Sigmoid colon (tissue), 7 donors: ENCODE results near the gene GDF7. TPM values are rescaled to one million over a fixed set of nuclear protein-coding genes. Genes with fewer than 3 reads are reported as not detected.

Experiments
- DNase-seq: peaks from one replicate; pipeline ENCODE4 v3.0.0-alpha.2; 2019
- H3K27ac ChIP-seq, 4 donors: fragments of 200-600 bp; sonication (generic); one replicate each; pipeline ENCODE4 v1.5.1; 2016 to 2019; ENCODE audit warnings: mild to moderate bottlenecking in 1 of 4
- H3K27me3 ChIP-seq, 3 donors: fragments of 200-600 bp; sonication (generic); one replicate each; pipeline ENCODE4 v1.5.1; 2019; ENCODE audit warnings: mild to moderate bottlenecking in 1 of 3
- H3K36me3 ChIP-seq, 4 donors: fragments of 200-600 bp; sonication (generic); one replicate each; pipeline ENCODE4 v1.5.1; 2016 to 2019
- H3K4me1 ChIP-seq, 4 donors: fragments of 200-600 bp; sonication (generic); one replicate each; pipeline ENCODE4 v1.5.1; 2017 to 2019
- H3K4me3 ChIP-seq, 4 donors: fragments of 200-600 bp; sonication (generic); one replicate each; pipeline ENCODE4 v1.5.1; 2017 to 2019; ENCODE audit warnings: mild to moderate bottlenecking in 2 of 4, moderate library complexity in 1 of 4
- H3K9me3 ChIP-seq, 4 donors: fragments of 200-600 bp in 3 of 4; sonication (generic) in 3 of 4; one replicate each; pipeline versions ENCODE4 v1.5.1 to v1.6.1; 2013 to 2019
- CTCF ChIP-seq, 4 experiments: fragments of 450-650 bp in 3 of 4; fragments of 200-600 bp in 1 of 4; IDR thresholded peaks; one replicate each; pipeline ENCODE4 v1.5.1; 2016 to 2019; ENCODE audit warnings: antibody characterized with exemption in 4 of 4, mild to moderate bottlenecking in 3 of 4, moderate library complexity in 2 of 4
- EP300 ChIP-seq, 4 donors: sonication (generic); formaldehyde crosslinking; IDR thresholded peaks; one replicate each; pipeline ENCODE4 v1.6.1; 2017; ENCODE audit warnings: antibody characterized with exemption in 4 of 4
- POLR2A ChIP-seq, 2 donors: fragments of 450-650 bp; IDR thresholded peaks; one replicate each; pipeline ENCODE4 v1.6.1; 2016; ENCODE audit warnings: antibody characterized with exemption in 2 of 2, mild to moderate bottlenecking in 2 of 2, moderate library complexity in 2 of 2
- POLR2AphosphoS5 ChIP-seq, 4 donors: sonication (generic); formaldehyde crosslinking; IDR thresholded peaks; one replicate each; pipeline ENCODE4 v1.6.1; 2017; ENCODE audit warnings: antibody characterized with exemption in 4 of 4
- WGBS, 2 donors: extraction: QIAGEN DNeasy Blood & Tissue Kit; methylation state at CpG; one replicate each; pipeline ENCODE4 v1.1.7; 2013; 5-methylcytosine and 5-hydroxymethylcytosine counted together
- intact Hi-C: fragments of 100-400 bp; cut with DNase I; formaldehyde crosslinking; loops from one replicate; pipeline ENCODE4 v1.15.1; 2023
- polyA plus RNA-seq, 3 donors: library from polyadenylated mRNA; stranded (reverse); fragments of 200-250 nt; gene quantifications; one replicate each; pipeline ENCODE4 v1.2.3, GENCODE V29; 2013
- total RNA-seq, 4 donors: library from RNA; depleted of rRNA; stranded (reverse); fragments of >200 nt; gene quantifications; one replicate each; pipeline ENCODE4 v1.1.0, GENCODE V29; 2016
- donor health status: healthy with polysubstance abuse.
- donor health status: Bipolar disorder and iron deficiency.
- donor health status: healthy.

Gene GDF7
- total and polyA plus RNA-seq, 7 donors = under 0.01 to 1.6 (median 0.60) TPM

- 87 to 93% methylated on average over 1 of the region's 1 CpG for WGBS, 2 donors
- intact Hi-C loops = no loop called here
- no peak overlapping the region for H3K4me3 ChIP-seq
Measured at GRCh38 chr2:20717641-20718040, 50.7 kb downstream of the GDF7 start.

GRCh38 chr2:20722592-20723240 is 55.8 kb downstream of the GDF7 start:
- intact Hi-C loops = no loop called here
- Histone ChIP-seq H3K4me3 (no peak overlapping the region), H3K27me3 (no peaks in the 10 kb centered on the region), H3K4me1 (no peaks in the 10 kb centered on the region), H3K27ac (no peak overlapping the region), H3K36me3 (peaks cover 0 to 11% (median 0%) of the 10 kb centered on the region in 4 donors), H3K9me3 (peaks cover 0 to 2% (median 0%) of the 10 kb centered on the region in 4 donors)
- WGBS, 2 donors = 98 to 100% methylated on average over 1 of the region's 1 CpG
- no peak for TF ChIP-seq POLR2AphosphoS5 (IDR thresholded peaks at IDR 0.05)
- TF ChIP-seq POLR2A (IDR thresholded peaks at IDR 0.05) = no peak
- no peak for TF ChIP-seq CTCF (IDR thresholded peaks at IDR 0.05)
- TF ChIP-seq EP300 (IDR thresholded peaks at IDR 0.05) = no peak
- no peak for DNase-seq

More at GRCh38 chr2:20717641-20718040, 50.7 kb downstream of the GDF7 start:
- no peaks in the 10 kb centered on the region for H3K4me1 ChIP-seq
- DNase-seq = no peak
- no peak overlapping the region for H3K27ac ChIP-seq
- H3K36me3 ChIP-seq = no peaks in the 10 kb centered on the region
- H3K27me3 ChIP-seq = no peaks in the 10 kb centered on the region
- TF ChIP-seq POLR2A (IDR thresholded peaks at IDR 0.05) (no peak), CTCF (IDR thresholded peaks at IDR 0.05) (no peak), POLR2AphosphoS5 (IDR thresholded peaks at IDR 0.05) (no peak), EP300 (IDR thresholded peaks at IDR 0.05) (no peak)
- H3K9me3 ChIP-seq = peaks cover 0 to 2% (median 0%) of the 10 kb centered on the region in 4 donors

- Histone ChIP-seq H3K4me3 (no peak overlapping the region), H3K27me3 (no peaks in the 10 kb centered on the region), H3K27ac (no peak overlapping the region), H3K9me3 (peaks cover 0 to 2% (median 0%) of the 10 kb centered on the region in 4 donors), H3K4me1 (no peaks in the 10 kb centered on the region), H3K36me3 (peaks cover 0 to 11% (median 0%) of the 10 kb centered on the region in 4 donors)
- TF ChIP-seq POLR2AphosphoS5 (IDR thresholded peaks at IDR 0.05) (no peak), CTCF (IDR thresholded peaks at IDR 0.05) (no peak), POLR2A (IDR thresholded peaks at IDR 0.05) (no peak), EP300 (IDR thresholded peaks at IDR 0.05) (no peak)
- intact Hi-C loops = no loop called here
- DNase-seq = no peak
Measured at GRCh38 chr2:20723543-20723942, 56.6 kb downstream of the GDF7 start.

GRCh38 chr2:20724500-20725053 is 57.6 kb downstream of the GDF7 start:
- no peaks in the 10 kb centered on the region for H3K4me1 ChIP-seq
- intact Hi-C loops = no loop called here
- H3K9me3 ChIP-seq = peaks cover 0 to 2% (median 0%) of the 10 kb centered on the region in 4 donors
- no peak overlapping the region for H3K4me3 ChIP-seq
- WGBS, 2 donors = 96 to 98% methylated on average over 3 of the region's 3 CpGs
- TF ChIP-seq CTCF (IDR thresholded peaks at IDR 0.05) (no peak), POLR2A (IDR thresholded peaks at IDR 0.05) (no peak)
- no peak overlapping the region for H3K27ac ChIP-seq
- no peak for DNase-seq
- H3K36me3 ChIP-seq = peaks cover 0 to 11% (median 0%) of the 10 kb centered on the region in 4 donors
- H3K27me3 ChIP-seq = no peaks in the 10 kb centered on the region
